GM21367 (cell line): ENCODE results near the gene PTBP1.
"Not testable (repeated sequence)": the region's sequence is repeated elsewhere in the genome, so short reads cannot be mapped to it uniquely, and the experiment has no call there.

Source experiments
- ATAC-seq: cut with Tn5 transposase; IDR thresholded peaks from one replicate; pipeline ENCODE4 v1.9.1; 2021; ENCODE audit not compliant: unreplicated experiment

PTBP1 gene

DNA sequence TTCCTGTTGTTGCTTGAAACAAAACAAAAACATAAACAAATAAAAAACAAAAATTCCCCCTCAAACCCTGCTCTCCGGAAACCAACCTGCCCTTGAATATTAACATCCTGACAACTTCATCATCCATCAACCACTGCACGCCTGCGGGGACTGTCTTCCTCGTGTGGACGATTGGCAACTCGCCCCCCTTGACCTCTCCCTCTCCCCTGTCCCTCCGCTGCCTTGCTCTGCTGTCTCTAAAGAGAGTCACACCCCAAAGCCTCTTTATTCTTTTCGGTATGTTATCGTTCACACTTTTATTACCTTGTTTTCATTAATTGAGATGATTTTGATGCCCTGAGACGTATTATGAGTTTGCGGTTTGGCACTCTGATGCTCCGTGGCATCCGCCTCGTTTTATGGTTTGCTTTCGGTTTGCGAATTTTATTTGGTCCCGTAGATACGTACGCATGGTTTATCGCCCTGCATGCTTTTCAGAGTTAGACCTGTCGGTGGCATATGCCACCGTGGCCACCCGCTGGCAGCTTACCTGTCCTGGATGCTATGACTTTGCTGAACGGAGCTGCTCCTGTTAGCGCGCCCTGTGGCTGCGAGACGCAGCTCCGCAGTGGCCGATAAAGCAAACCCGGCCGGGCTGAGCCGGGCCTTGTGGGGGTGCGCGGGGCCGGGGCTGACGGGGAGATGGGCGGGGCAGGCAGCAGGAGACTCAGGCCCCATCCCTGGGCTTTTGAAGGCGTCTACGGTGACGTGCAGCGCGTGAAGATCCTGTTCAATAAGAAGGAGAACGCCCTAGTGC lies 10.6 kb downstream of the PTBP1 start:
- ATAC-seq, result no peak

DNA sequence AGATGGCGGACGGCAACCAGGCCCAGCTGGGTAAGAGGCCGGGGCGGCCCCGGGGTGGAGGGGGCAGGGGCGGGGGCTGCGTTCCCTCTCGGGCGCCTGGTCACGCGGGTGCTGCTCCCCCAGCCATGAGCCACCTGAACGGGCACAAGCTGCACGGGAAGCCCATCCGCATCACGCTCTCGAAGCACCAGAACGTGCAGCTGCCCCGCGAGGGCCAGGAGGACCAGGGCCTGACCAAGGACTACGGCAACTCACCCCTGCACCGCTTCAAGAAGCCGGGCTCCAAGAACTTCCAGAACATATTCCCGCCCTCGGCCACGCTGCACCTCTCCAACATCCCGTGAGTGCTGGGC lies 11.1 kb downstream of the PTBP1 start:
- no peak for ATAC-seq

DNA sequence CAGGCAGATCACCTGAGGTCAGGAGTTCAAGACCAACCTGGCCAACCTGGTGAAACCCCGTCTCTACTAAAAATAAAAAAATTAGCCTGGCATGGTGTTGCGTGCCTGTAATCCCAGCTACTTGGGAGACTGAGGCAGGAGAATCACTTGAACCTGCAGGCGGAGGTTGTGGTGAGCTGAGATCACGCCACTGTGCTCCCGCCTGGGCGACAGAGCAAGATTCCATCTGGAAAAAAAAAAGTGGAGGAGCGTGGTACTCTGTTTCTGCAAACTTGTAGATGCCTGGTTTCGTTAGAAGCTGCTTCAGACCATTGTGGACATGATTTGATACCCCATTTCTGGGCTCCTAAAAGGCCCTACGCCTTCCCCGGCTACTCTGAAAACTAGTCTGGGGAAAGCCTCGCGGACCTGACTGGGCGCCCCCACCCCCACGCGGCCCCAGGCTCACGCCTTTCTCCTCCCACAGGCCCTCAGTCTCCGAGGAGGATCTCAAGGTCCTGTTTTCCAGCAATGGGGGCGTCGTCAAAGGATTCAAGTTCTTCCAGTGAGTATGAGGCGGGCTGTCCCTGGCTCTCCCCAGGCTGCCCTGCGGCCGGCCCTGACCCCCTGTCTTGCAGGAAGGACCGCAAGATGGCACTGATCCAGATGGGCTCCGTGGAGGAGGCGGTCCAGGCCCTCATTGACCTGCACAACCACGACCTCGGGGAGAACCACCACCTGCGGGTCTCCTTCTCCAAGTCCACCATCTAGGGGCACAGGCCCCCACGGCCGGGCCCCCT lies 13.0 kb downstream of the PTBP1 start:
- ATAC-seq, result no peak

DNA sequence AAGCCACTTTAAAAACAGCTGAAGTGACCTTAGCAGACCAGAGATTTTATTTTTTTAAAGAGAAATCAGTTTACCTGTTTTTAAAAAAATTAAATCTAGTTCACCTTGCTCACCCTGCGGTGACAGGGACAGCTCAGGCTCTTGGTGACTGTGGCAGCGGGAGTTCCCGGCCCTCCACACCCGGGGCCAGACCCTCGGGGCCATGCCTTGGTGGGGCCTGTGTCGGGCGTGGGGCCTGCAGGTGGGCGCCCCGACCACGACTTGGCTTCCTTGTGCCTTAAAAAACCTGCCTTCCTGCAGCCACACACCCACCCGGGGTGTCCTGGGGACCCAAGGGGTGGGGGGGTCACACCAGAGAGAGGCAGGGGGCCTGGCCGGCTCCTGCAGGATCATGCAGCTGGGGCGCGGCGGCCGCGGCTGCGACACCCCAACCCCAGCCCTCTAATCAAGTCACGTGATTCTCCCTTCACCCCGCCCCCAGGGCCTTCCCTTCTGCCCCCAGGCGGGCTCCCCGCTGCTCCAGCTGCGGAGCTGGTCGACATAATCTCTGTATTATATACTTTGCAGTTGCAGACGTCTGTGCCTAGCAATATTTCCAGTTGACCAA lies 13.7 kb downstream of the PTBP1 start:
- ATAC-seq, result no peak

DNA sequence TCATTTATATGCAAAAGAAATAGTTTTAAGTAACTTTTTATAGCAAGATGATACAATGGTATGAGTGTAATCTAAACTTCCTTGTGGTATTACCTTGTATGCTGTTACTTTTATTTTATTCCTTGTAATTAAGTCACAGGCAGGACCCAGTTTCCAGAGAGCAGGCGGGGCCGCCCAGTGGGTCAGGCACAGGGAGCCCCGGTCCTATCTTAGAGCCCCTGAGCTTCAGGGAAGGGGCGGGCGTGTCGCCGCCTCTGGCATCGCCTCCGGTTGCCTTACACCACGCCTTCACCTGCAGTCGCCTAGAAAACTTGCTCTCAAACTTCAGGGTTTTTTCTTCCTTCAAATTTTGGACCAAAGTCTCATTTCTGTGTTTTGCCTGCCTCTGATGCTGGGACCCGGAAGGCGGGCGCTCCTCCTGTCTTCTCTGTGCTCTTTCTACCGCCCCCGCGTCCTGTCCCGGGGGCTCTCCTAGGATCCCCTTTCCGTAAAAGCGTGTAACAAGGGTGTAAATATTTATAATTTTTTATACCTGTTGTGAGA lies 14.3 kb downstream of the PTBP1 start:
- ATAC-seq, result no peak

DNA sequence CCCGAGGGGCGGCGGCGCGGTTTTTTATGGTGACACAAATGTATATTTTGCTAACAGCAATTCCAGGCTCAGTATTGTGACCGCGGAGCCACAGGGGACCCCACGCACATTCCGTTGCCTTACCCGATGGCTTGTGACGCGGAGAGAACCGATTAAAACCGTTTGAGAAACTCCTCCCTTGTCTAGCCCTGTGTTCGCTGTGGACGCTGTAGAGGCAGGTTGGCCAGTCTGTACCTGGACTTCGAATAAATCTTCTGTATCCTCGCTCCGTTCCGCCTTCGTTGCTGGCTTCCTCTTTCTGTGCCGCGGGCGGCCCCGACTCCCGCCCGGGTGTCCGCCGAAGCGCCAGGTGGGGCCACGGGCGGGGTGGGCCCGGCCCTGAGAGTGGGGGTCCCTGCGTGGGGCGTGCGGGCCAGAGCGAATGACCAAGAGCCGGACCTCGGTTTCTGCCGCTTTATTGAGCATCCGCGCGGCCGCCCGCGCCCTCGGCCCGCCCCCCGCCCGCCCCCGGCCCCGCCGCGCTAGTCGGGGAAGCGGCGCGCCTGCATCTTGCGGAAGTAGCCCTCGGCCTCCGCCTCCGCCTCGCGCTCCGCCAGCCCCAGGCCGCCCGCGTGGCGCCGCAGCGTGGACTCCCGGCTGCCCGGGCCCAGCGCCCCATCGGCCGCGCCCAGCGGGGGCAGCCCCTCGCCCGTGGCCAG lies 14.9 kb downstream of the PTBP1 start:
- ATAC-seq, result no peak

DNA sequence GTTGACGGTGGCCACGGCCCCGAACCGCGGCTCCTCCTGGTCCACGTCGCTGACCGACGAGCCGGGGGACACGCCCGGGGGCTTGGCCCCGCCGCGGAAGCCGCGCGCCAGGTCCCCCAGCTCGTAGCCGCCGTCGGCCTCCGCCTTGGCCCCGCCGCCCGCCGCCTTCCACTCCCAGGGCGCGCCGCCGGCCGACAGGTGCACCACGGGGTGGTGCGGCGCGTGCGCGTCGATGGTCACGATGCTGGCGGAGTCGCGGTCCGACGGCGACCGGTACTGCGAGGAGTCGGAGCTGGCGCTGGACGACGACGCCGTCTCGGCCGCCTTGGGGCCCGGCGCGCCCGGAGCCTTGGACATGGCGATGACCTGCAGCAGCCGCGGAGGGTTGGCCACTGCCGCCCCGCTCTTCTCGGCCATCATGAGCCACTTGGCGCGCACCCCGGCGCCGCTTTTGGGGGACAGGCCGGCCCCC lies 15.5 kb downstream of the PTBP1 start:
- ATAC-seq, result no peak

DNA sequence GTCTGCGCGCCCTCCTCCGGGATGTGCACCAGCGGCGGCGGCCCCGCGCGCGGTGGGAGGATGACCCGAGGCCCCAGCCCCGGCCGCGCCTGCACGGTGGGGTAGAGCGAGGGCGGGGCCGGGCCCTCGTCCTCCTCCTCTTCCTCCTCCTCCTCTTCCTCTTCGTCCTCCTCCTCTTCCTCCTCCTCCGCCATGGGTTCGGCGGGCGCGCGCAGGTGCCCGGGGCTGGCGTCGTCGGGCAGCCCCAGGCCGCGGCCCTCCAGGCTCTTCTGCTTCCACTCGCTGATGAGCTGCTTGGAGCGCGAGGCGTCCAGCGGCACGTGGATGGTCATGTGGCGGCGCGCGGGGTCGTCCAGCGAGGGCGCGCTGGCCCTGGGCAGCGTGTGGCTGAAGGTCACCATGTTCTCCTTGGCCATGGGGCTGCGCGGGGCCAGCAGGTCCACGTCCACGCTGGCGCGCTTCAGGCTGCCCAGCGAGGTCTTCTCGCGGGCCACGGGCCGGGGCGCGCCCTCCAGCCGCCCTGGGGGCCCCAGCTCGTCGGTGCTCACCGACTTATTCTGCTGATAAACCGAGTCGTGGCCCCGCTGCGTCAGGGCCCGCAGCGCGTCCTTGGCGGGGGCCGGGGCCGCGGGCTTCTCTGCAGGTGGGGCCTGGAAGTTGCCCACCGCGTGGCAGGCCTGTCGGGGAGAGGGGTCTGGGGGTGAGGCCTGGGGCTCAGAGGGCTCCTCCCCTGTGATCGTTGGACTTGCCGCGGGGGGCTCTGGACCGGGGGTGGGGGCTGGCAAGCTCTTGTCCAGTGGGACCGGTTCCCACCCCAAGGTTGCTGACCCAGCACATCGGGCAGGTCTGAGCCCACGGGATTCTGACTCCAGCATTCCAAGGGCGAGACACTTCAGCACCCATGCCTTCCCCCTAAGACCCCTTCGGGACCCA lies 16.2 kb downstream of the PTBP1 start:
- ATAC-seq, result no peak

DNA sequence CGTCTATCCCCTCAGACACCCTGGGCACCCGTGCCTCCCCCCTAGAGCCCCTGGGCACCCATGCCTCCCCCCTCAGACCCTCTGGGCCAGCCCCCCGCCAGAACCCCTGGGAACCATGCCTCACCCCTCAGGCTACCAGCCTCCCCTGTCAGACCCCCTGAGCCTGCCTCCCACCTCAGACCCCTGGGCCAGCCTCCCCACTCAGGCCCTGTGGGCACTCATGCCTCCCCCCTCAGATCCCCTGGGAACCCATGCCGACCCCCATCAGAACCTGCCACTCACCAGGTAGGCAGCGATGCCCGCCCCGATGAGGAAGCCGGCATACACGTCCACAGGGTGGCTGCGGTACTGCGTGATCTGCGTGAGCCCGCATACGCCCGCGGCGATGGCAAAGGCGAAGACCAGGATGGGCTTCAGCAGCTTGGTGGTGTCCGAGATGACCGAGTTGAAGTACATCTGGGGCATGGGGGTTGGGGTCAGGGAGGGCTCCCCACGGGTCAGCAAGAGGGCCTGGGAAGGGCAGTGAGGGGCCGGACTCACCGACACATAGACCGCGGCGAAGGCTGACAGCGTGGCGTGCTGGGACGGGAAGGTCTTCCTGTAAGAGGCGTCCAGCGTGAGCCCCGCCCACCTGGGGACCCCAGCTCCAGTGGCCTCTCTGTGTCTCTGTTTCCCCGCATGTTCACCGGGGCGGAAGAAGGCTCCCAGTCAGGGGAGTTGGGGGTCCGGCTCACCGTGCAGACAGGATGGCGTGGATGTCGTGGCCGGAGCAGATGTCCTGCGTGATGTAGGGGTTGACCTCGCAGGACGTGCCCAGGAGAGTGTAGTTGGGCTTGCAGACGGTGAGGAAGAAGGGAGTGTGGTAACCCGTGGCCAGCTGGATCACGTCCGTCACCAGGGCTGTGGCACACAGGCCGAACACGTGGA lies 17.2 kb downstream of the PTBP1 start:
- no peak for ATAC-seq

DNA sequence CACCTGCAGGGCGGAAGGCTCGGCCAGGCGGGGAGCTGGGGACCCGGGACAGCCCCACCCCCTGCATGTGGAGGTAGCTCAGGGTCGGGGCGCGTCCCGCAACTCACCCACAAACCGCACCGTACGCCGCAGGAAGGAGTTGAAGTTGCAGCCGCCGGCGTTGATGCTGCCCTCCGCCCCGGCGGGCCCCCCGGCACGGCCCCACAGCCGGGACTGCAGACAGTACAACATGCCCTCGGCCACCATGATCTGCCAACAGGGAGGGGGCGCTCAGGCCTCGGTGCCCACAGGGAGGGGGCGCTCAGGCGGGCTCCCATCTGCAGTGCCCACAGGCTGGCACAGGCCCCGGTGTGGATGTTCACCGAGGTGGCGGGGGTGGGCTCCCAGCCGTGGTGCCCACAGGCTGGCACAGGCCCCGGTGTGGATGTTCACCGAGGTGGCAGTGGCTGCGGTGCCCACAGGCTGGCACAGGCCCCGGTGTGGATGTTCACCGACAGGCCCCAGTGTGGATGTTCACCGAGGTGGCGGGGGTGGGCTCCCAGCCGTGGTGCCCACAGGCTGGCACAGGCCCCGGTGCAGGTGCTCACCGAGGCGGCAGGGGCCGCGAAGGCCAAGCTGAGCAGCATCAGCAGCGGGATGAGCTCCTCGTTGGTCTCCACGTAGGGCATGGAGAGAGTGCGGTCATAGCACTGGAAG lies 18.0 kb downstream of the PTBP1 start:
- ATAC-seq, result no peak

DNA sequence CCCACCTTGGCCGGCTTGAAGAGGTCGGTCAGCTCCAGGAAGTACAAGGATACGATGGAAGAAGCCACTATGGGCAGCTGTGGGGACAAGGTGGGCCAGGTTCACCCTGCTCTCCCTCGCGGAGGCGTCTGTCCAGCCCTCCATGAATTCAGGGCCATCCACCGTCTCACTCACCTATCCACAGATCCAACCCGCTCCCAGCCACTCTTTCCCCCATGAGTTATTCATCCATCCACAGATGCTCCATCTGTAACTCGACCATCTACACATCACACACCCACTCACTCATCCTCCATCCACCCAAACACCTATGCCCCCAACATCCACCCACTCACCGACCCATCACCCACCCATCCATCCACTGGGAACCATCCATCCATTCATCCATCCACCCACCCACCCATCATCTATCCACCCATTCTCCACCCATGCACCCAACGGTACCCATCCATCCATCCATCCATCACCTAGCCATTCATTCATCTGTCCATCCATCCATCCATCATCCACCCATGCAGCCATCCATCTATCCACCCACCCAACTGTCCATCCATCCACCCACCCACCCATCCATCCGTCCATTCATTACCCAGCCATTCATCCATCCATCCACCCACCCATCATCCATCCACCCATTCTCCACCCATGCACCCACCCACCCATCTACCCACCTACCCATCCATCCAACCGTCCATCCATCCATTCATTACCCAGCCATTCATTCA lies 18.7 kb downstream of the PTBP1 start:
- no peak for ATAC-seq

DNA sequence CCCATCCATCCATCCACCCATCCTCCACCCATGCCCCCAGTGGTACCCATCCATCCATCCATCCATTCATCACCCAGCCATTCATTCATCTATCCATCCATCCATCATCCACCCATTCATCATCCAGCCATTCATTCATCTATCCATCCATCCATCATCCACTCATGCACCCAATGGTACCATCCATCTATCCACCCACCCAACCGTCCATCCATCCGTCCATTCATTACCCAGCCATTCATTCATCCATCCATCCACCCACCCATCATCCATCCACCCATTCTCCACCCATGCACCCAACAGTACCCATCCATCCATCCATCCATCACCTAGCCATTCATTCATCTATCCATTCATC lies 19.2 kb downstream of the PTBP1 start:
- ATAC-seq, result no peak

DNA sequence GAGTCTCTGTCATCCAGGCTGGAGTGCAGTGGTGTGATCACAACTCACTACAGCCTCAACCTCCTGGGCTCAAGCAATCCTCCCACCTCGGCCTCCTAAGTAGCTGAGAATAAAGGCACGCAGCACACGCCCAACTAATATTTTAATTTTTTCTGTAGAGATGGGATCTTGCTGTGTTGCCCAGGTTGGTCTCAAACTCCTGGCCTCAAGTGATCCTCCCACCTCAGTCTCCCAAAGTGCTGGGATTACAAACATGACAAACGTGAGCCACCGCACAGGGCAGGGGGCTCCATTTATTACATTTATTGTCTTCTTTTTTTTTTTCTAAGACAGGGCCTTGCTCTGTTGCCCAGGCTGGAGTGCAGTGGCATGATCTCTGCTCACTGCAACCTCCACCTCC lies 23.0 kb downstream of the PTBP1 start:
- ATAC-seq, result not testable (repeated sequence)

DNA sequence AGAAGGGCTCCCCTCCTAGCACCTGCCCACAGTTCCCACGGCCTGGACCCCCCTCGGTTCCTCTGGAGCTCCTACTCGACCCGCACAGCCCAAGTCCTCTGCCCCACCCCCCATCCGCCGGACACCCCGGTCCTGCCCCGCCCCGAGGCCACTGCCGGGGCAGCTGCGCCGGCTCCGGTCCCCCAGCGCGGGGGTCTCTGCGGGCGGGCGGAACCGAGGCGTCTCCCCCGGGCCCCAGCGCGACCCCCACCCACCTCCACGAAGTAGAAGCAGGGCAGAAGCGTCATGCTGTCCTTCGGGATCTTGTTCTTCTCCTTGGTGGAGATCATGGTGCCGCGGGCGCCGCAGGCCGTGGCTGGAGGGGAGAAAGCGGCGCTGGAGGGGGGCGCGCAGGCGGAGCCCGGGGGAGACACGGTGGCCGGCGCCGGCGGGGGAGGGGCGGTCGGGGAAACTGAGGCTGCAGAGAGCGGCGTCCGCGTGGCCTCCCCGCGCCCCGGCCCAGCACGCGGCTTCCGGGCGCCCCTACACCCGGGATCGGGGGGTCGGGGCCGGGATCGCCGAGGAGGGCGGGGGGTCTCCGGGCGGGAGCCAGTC lies 24.1 kb downstream of the PTBP1 start:
- ATAC-seq, result no peak

DNA sequence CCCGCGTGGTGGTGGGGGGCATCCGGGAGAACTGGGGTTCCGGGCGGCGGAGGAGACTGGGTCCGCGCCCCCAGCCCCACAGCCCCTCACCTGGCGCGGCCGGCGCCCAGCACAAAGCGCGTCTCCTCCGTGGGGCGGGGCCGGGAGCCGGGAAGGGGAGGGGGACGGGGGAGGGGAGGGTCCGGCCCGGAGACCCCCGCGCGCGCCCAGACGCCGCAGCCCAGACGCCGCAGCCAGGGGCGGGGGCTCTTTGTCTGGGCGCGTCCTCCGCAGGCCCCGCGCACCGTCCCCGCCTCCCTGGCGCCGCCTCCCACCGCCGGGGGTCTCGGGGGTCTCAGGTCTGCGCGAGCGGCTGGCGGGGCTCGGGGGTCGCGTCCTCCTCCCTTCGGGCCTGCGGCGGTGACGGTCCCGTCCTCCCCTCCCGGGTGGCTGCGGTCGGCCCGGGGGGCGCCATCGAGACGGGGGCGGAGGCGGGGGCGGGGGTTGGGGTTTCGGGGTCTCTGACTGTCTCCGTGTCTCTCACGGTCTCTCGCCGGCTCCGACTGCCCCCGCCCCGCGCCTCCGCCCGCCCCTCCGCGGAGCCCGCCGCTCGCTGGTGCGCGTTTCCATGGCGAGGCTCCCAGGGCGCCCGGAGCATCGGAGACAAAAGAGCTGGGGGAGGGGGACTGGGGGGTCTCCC lies 24.7 kb downstream of the PTBP1 start, which contains the start of gene PLPPR3:
PLPPR3 (minus strand) TSS at position 131 of the 679 bp plus-strand sequence. CDS start 396 bp downstream, outside the sequence.
- no peak for ATAC-seq

DNA sequence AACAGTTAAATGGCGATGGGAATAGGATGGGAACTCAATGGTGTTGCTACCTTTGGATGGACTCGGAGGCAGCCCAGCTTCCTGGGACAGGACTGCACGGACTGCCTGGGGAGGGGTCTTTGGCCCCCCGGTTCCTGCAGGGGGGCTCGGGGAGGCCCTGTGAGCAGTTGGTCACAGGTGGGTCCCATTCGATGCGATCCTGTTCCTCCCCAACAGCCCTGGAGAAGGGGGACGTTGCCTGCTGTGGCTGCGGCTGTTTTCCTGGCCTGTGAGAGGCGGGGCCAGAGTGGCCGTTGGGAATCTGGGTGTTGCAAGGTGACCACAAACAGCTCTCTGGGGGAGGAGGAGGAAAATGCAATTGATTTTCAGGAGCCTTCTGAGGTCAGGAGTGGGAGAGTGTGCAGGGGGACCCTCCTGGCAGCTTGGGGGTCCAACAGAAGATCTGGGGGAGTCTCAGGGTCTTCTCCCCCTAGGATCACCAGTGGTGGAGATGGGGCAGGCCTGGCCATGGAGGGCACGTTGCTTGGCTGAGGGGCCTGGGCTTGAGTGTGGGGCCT lies 26.4 kb downstream of the PTBP1 start:
- ATAC-seq, result no peak
